D721Med (cell line): Measurements from ENCODE around the gene BICDL1.
A peak's percentile ranks its signal among the peaks of the same experiment; 100 is the strongest.

ENCODE experiments used
- DNase-seq: peaks from one replicate; pipeline ENCODE4 v3.0.0; 2011; ENCODE audit warnings: low spot score; ENCODE audit not compliant: insufficient read length
- FAIRE-seq: peaks from 2 replicates; lab custom pipeline; 2011; peaks lifted over from hg19 to GRCh38; lab: Jason Lieb, UNC
- TF ChIP-seq, protein P1 (sequence below): IDR thresholded peaks from 2 replicates; pipeline ENCODE4 v1.5.1; 2012; ENCODE audit warnings: mild to moderate bottlenecking, control low read depth; ENCODE audit not compliant: insufficient read depth; ENCODE audit errors: missing control alignments

BICDL1 gene

GRCh38 chr12:120079411-120080400 lies 90.7 kb downstream of the BICDL1 start:
- FAIRE-seq, result no peak
- no peak for DNase-seq

DNA sequence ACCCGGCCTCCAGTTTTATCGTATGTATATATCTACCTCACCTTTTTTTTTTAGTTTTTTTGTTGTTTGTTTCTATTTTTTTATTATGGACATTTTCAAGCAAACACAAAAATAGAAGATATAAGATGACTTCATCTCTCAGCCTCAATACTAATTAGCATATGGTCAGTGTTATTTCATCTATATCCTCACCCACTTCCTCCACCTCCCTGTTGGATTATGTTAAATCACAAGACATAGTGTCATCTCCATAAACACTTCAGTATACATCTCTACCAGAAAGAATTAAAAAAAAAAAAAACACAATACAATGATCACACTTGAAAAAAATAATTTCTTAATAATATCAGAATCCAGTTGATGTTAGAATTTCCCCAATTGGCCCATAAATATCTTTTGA lies 92.6 kb downstream of the BICDL1 start:
- DNase-seq (no peak), FAIRE-seq (no peak)
- TF ChIP-seq, protein P1, sequence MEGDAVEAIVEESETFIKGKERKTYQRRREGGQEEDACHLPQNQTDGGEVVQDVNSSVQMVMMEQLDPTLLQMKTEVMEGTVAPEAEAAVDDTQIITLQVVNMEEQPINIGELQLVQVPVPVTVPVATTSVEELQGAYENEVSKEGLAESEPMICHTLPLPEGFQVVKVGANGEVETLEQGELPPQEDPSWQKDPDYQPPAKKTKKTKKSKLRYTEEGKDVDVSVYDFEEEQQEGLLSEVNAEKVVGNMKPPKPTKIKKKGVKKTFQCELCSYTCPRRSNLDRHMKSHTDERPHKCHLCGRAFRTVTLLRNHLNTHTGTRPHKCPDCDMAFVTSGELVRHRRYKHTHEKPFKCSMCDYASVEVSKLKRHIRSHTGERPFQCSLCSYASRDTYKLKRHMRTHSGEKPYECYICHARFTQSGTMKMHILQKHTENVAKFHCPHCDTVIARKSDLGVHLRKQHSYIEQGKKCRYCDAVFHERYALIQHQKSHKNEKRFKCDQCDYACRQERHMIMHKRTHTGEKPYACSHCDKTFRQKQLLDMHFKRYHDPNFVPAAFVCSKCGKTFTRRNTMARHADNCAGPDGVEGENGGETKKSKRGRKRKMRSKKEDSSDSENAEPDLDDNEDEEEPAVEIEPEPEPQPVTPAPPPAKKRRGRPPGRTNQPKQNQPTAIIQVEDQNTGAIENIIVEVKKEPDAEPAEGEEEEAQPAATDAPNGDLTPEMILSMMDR, result no peak

More at GRCh38 chr12:120079411-120080400, 90.7 kb downstream of the BICDL1 start:
- TF ChIP-seq, protein P1, result no peak

DNA sequence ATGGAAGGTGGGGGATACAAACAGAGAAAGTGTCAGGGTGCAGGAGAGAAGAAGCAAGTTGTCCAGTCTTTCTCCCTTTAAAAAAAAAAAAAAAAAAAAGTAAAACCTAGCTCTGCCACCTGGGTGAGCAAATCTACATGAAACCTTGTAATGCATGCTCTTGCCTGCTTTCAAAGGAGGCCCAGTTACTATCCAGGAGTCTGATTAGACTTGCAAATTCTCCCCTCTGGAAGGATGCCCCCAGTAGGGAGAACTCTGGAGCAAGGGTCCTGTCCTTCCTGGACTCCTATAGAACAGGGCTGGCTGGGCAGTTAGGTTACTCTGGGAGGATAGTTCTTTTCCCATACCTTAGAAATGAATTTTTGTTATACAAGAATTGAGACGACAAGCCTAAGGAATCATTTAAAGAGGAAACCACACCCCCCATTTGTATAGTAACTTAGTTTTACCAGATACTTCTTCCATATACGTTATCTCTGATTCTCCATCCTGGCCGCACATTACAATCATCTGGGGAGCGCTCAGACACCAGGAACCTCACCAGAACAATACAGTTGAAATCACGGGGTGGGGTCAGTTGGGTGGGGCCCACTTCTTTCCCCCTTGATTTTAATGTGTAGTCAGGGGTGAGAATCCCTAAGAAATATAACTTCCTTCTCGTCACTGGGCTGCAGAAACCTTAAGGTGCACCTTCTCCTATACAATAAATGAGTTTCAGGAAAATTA lies 97.0 kb downstream of the BICDL1 start:
- TF ChIP-seq, protein P1, result no peak
- DNase-seq (no peak), FAIRE-seq (no peak)

GRCh38 chr12:120086801-120087621 lies 98.0 kb downstream of the BICDL1 start:
- DNase-seq (peak; percentile 98), FAIRE-seq (no peak)
- TF ChIP-seq, protein P1, result peak; percentile 86

- DNase-seq, result no peak
- TF ChIP-seq, protein P1, result no peak
- FAIRE-seq, result no peak
Observed at GRCh38 chr12:120089105-120089504, 100.1 kb downstream of the BICDL1 start.

DNA sequence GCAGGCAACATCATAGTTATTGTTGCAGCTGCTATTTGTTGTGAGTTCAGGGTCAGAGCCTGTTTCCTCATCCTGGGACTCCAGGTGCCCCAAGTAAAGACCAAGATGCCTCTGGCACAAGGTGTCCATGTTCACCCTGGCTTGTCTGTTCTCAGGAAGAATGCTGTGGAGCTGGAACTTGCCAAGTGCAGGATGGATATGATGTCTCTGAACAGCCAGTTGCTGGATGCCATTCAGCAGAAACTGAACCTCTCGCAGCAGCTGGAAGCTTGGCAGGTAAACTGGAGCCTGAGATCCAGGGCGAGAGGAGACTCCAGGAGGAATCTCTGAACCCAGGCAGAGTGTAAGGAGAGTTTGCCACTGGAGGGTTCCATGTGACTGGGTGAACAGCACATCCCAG lies 100.8 kb downstream of the BICDL1 start:
- FAIRE-seq (no peak), DNase-seq (no peak)
- TF ChIP-seq, protein P1, result no peak
